GM19239 (cell line): Measurements from ENCODE around the gene GANAB.
A peak's percentile ranks its signal among the peaks of the same experiment; 100 is the strongest.
"Not testable (repeated sequence)": the region's sequence is repeated elsewhere in the genome, so short reads cannot be mapped to it uniquely, and the experiment has no call there.

ENCODE experiments used
- DNase-seq: peaks from one replicate; pipeline ENCODE4 v3.0.0; 2011; ENCODE audit warnings: low spot score; ENCODE audit not compliant: insufficient read length
- FAIRE-seq: peaks from 2 replicates; lab custom pipeline; 2011; peaks lifted over from hg19 to GRCh38; lab: Jason Lieb, UNC

The GANAB gene

DNA sequence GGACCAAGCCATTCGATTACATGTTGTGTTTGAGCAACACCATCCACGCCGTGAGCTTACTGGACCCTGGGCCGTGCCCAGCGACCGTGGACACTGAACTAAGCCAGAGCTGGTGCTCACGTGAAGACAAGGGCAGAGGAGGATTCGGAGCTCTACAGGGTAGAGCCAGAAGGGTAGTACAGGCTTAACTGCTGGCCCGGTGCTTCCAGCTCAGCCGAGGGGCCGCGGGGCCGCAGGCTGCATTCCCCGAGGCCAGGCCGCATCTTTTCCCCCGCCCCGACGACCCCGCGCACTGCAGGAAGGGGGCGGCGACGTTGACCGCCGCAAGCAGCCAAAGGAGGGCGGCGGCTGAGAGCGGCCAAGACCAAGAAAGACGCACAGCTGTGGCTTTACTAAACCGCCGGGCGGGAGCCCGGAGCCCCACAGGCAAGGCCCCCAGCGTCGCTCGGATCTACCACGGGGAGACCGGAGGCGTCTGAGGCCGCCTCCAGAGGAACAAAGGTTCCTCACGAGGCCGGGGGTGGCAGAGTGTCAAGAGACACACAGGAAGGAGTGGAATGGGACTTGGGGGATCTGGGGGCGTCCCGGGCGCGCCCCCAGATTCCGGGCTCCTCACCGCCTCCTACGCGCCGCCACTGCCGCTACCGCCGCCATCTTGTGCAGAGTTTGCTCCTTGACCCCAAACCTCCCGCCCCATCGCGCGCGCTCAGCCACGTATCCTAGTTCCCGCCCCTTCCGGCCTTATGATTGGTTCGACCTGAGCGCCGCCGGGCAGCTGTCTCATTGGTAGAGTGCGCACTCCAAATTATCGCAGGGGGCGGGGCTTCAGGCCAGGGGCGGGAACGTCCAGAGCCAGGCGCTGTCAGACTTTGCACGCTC lies at the start of gene GANAB:
GANAB (minus strand) TSS at position 668 of the 879 bp plus-strand sequence; CDS start at position 654, 14 bp downstream.
- DNase-seq = peak; percentile 99
- peak; percentile 75 for FAIRE-seq

DNA sequence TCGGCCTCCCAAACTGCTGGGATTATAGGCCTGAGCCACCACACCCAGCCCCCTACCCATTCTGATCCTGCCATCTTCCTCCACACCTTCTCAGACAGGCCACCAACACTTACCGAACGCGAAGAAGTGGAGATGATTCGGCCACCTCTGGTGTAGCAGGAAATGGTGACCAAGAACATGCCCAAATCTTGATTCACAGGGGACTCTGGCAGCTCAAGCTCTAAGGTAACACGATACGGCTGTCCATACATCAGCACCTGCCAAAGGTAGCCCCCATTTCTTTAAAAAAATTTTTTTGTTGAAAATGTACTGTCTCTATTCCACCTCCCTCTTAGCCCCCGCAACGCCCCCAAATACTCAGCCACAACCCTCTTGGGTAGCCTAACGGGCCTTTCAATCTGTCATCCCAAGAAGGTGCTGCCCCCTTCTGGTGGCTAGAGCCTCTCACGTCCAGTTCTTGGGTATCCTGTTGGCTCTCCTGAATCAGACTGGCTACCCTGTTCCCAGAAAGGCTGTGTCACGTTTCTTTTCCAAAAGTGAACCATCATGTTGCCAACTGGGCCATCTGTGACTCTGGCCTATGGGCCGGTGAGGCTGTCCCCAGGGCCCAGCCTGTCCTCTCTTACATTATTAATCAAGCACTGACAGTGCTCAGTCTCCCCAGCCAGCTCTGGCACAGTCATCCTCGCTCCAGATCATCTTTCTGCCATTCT lies 48.2 kb upstream of the GANAB start:
- peak; percentile 93 for FAIRE-seq

DNA sequence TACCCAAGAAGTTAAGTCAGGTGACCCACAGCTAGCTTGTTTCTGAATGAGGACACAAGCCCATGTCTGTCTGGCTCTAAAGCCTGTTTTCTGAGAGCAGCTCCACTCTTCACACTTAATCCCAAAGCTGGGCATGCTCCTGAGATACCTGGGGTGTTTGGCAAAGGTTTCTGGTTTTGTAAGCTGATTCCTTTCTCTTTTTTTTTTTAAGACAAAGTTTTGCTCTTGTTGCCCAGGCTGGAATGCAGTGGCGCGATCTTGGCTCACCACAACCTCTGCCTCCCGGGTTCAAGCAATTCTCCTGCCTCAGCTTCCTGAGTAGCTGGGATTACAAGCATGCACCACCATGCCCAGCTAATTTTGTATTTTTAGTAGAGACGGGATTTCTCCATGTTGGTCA lies 47.2 kb upstream of the GANAB start:
- not testable (repeated sequence) for DNase-seq, FAIRE-seq

More for the DNA sequence above, 48.2 kb upstream of the GANAB start:
- peak; percentile 81 for DNase-seq

DNA sequence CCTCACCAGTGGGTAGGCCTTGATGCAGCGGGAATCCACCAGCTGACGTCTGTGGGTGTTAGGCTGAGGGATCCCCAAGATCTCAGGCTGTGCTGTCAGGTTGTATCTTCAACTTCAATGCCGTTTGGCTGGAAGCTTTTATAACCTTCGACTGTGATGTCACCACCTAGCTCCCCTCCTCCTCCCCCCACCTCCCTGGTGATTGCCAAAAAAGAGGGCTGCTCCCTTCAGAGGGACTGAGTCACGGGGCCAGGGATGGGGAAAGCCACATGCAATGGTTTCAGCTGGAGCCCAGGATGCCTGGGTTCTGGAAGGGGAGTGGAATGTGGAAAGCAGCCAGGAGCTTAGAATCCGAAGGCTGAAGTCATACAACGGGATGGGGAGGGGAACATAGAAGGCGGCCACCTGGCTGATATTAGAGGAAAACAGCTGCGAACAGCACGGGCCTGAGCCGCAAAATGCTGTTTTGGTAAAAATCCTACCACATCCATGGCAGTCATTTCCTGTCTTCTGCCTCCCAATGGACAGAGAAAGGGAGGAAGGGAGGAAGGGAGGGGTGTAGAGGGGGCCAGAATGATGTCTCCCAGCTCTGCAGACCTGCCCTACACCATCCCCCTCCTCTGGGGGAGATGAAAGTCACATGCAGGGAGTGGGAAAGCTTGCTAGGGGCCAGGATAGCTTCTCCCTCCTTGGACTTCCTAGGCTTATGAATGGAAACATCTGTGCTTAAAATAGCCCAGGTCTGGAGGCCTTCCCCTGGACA lies 43.2 kb upstream of the GANAB start, which contains the start of gene LRRN4CL:
LRRN4CL (minus strand) TSS at position 110 of the 763 bp plus-strand sequence. CDS start 1,022 bp downstream, outside the sequence.
- no peak for DNase-seq
- FAIRE-seq = no peak

DNA sequence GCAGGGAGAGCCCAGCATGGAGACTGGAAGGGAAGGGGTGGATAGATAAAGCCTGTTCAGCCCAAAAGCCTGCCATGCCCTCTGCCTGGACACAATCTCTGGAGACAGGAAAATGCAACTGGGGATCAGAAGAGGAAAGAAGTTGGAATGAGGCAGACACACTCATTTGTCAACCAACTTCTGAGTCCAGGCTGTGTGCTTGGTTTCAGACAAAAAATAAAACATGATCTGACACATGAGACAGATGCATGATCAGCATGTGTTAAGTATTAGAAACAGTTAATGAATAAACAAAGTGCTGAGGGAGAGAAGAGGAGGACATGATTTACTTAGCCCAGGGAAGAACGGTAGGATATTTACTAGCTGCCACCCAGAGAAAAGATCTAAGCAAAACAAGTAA lies 42.1 kb upstream of the GANAB start:
- DNase-seq (no peak), FAIRE-seq (no peak)

DNA sequence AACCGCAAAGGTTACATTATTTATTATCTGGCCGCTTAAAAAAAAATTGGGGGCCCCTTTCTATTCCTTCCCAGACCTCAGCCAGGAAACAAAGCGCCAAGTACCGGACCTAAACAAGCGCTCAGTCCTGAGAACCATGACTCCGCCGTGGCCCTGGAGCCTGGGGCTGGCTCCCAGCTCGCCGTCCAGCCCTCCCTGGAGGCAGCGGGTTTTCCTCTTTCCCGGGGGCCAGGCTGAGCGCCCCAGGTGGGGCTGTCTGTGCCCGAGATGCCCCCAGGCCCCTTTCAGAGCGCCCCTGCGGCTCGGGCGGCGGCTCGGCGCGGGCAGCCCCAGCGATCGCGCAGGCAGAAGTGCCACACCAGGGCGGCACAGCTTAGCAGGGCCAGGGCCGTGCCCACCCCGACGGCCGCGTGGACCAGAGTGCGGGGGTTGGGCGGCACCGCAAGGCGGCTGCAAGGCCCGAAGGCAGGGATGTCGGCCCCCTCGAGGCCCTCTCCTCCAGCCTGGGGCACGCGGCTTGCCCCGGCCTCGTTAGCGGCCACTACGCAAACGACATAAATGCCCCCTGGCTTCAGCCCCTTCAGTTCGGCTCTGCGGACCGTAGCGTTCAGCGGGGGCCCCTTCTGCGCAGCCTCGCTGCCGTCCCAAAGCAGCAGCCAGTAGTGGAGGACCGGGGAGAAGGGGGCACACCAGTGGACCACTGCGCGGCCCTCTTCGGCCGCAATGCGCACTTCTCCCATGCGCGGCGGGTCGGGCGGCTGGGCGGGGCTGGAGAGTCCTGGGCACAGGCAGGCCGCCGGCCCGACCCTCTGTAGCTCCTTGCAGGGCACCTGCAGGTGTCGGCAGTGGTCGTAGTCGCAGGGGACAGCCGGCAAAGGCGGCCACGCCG lies 41.3 kb upstream of the GANAB start:
- FAIRE-seq = no peak
- DNase-seq = no peak

DNA sequence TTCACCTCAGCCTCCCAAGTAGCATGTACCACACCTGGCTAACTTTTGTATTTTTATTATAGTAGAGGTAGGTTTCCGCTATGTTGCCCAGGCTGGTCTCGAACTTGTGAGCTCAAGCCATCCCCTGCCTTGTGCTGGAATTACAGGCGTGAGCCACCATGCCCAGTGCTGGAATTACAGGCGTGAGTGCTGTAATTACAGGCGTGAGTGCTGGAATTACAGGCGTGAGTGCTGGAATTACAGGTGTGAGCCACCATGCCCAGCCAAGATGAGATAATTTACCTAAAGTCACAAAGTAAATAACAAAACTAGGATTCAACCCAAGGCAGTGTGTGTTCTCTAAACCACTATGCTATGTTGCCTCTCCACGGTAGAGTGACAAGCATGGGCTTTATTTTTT lies 36.1 kb upstream of the GANAB start:
- DNase-seq = no peak
- no peak for FAIRE-seq

DNA sequence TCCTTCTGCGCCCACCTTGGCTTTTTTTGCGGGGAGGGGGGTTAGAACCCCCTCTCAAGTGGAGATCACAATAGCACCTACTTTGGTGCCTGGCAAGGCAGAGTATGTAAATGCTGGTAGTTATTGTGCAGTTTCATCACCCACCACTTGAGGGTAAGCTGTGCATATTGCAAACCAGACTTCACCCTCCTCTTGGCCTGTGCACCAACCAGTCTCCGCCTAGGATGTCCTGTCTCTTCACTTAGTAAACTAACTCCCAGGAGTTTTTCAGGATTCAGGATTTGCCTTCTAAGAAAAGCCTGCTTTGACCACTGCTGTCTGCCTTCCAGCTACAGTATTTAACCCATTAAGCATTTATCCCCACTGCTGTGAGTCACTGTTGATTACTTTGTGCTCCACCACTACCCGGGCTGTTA lies 34.4 kb upstream of the GANAB start:
- peak; percentile 56 for DNase-seq
- peak; percentile 73 for FAIRE-seq

DNA sequence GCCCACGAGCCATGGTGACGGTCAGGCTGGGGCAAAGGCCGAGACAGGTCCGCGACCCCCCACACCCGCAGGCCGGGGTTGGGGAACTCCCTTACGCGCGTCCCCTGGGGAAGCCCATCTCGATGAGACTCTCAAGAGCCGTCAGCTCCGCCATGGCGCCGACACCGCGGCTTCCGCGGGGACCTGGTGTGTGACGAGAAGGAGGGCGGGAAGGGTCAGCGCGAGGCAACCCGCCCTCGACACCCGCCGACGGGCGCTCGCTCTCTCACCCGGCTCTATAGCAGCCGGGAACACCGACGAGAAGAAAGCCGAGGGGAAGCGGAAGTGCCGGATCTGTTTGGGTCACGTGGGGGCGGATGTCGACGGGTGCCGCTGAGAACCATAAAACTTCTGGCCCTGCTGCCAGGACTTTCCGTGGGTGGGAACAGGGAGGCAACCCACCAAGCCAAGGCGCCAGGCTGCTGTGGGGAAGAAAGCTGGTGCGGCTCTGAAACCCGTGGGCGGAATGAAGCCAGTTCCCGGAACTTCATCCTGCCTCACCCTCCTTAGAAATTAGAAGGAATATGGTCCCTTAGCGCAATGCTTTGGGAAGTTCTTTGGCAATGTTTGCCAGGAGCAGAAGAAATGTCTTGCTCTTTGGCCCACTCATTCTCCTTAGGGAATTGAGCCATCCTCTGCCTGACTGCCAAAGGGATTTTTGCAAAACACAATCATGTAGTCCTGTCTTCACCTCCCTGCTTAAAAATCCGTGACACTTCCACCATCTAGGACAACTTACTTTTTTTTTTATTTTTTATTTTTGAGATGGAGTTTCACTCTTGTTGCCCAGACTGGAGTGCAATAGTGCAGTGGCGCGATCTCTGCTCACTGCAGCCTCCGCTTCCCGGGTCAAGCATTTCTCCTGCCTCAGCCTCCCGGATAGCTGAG lies 32.6 kb upstream of the GANAB start, which contains the start of gene UBXN1:
UBXN1 (minus strand) TSS at position 304 of the 927 bp plus-strand sequence; CDS start at position 154, 150 bp downstream.
- DNase-seq (peak; percentile 91), FAIRE-seq (peak; percentile 59)

DNA sequence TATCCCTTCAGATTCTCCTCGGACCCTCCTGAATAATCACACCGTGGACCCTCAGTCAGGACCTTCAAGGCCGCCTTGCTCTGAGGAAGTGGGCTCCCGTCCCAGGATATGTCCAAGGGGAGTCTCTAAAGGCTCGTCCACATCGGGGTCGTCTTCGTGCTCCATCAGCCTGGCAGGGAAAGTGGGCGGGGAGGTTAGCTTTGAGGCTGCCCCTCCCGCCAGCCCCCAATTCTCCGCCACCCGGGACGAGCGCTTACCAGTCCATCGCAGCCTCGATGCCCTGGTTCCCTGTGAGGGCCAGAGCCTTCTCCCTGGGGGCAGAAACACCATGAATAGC lies 32.0 kb upstream of the GANAB start:
- DNase-seq (no peak), FAIRE-seq (no peak)

DNA sequence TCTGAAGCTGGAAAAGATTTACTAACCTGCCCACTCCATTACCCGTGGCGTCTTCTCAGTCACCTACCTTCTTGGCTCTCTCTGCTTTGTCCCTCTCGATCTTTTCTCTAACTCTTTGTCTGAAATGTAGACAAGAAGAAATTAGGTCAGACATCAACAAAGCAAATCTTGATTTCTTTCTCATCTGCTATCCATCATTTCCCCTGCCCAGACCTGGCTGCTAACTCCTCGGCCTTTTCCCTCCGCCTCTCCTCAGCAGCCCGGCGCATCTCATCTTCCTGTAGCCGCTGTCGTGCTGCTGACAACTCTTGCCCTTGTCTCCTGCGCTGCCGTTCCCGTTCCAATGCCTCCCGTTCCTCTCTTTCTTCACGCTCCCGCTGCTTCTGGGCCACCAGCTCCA lies 31.3 kb upstream of the GANAB start:
- no peak for DNase-seq
- no peak for FAIRE-seq

DNA sequence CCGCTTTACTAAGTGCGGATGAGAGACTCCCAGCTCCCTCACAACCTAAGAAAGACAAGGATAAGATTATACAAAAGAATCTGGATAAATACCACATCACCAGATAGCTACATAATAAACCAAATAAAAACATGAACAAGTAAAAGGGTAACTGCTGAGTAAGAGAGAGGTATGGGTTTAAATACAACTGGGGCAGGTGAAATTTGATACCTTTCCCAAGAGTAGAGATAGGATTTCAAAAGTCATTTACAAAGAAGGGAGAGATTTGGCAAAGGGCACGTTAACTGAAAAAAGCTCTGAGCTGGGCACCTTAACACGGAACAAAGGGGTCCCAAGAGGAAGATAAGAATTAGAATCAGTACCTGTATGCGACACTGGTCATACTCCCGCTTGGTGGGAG lies 30.7 kb upstream of the GANAB start:
- no peak for DNase-seq
- no peak for FAIRE-seq

DNA sequence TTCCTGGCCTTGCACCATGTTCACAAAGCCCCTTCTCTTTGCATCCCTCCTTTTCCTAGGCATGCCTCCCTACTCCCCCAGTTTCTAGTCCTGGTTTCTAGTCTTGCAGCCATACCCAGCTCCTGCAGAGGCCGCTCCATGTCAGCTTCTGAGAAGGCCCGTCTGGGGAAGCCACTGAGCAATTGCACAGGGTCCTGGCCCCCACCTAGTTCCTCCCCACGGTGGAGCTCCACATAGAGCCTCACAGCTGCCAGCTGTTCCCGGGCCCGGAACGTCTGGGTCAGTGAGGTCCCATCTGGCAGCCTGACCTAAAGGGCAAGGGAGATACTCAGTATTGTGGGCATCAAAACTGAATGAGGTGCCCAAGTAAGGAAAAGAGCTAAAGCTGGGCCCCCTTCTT lies 30.3 kb upstream of the GANAB start:
- FAIRE-seq (no peak), DNase-seq (no peak)

DNA sequence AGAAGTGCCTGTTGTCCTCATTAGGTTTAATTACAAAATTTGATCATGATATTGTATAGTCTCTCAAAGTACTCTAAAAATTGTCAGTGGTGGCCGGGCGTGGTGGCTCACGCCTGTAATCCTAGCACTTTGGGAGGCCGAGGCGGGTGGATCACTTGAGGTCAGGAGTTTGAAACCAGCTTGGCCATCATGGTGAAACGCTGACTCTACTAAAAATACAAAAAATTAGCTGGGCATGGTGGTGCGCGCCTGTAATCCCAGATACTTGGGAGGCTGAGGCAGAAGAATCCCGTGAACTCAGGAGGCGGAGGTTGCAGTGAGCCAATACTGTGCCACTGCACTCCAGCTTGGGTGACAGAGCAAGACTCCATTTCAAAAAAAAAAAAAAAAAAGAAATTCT lies 29.0 kb upstream of the GANAB start:
- FAIRE-seq, DNase-seq: not testable (repeated sequence)

DNA sequence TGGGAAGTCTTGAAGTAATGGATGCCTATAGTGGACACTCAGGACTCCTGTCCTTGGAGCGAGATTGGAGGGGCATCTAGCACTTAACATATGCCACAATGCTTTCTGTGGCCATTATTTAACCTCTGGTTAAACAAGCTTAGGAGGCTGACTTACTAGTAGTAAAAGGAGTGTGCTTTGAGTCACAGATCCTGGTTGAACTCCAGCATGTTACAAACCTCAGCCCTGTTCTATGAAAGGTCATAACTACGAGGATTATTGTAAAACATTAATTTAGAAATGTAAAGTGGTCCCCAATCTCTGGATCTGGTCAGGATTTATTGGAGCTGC lies 26.7 kb upstream of the GANAB start:
- no peak for FAIRE-seq
- no peak for DNase-seq

DNA sequence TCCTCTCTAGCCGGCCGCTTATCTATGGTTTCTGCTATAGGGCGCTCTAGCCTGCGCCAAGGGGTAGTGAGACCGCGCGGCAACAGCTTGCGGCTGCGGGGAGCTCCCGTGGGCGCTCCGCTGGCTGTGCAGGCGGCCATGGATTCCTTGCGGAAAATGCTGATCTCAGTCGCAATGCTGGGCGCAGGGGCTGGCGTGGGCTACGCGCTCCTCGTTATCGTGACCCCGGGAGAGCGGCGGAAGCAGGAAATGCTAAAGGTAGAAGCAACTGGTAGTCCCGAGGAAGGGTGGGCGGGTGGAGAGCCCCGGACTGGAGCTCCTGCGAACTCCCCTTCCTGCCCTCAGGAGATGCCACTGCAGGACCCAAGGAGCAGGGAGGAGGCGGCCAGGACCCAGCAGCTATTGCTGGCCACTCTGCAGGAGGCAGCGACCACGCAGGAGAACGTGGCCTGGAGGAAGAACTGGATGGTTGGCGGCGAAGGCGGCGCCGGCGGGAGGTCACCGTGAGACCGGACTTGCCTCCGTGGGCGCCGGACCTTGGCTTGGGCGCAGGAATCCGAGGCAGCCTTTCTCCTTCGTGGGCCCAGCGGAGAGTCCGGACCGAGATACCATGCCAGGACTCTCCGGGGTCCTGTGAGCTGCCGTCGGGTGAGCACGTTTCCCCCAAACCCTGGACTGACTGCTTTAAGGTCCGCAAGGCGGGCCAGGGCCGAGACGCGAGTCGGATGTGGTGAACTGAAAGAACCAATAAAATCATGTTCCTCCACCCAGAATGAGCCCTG lies 25.4 kb upstream of the GANAB start, which contains the start of the genes LBHD1 and UQCC3:
LBHD1 (minus strand) TSS at position 660 of the 782 bp plus-strand sequence. CDS start 2,236 bp downstream, outside the sequence.
UQCC3 (plus strand) TSS at position 66 of the 782 bp plus-strand sequence; CDS start at position 139, 73 bp downstream.
- DNase-seq = peak; percentile 75
- peak; percentile 76 for FAIRE-seq

DNA sequence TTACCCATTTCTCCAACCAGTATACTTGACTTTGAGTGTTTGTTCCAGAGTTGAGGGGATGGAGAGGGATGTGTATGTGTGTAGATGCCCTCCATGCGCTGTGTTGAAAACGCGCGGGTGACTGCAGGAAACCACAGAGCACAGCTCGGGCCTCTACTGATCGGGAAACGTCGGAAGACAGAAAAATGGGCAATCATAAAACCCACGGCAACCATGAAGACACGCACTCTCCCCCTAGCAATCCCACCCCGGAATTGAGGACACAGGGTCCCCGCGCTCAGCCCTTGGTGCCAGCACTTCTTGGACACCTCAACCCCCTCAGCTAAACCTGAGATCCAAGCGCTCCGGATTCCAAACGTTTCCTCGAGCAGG lies 24.8 kb upstream of the GANAB start:
- no peak for DNase-seq
- no peak for FAIRE-seq
